Measurements from ENCODE around the gene DRC7.

- TF ChIP-seq POLR2A (IDR thresholded peaks at IDR 0.05), result no peak
- TF ChIP-seq CTCF (IDR thresholded peaks at IDR 0.05), result no peak
- no peak for TF ChIP-seq POLR2AphosphoS5 (IDR thresholded peaks at IDR 0.05)
Measured at GRCh38 chr16:57652695-57653471, 41.7 kb upstream of the DRC7 start.
